LNCAP (cell line): ENCODE measurements around the gene ZNF430.

Source experiments
- TF ChIP-seq, protein P1 (sequence below): fragments of 450-650 bp; IDR thresholded peaks from 2 replicates; pipeline ENCODE4 v1.5.1; 2017; ENCODE audit warnings: mild to moderate bottlenecking

ZNF430 gene

DNA sequence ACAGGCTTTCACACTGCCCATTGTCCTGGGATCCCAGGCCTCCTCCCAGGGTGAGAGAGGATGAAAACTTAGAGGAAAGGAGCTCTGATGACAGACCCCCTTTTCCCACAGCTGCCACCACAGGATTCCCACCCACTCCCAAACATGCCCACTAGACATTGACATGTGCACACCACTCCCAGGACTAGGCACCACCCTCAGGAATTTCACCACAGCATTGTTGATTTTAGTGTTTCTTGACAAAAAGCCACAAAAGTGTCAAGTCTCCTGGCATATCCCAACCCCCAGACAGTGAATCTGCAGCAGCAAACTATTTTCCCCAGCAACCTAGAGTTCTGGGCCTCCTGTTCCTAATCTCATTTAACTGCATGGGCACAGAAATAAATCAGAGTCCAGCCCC, 71.7 kb downstream of the ZNF430 start:
- TF ChIP-seq, protein P1, sequence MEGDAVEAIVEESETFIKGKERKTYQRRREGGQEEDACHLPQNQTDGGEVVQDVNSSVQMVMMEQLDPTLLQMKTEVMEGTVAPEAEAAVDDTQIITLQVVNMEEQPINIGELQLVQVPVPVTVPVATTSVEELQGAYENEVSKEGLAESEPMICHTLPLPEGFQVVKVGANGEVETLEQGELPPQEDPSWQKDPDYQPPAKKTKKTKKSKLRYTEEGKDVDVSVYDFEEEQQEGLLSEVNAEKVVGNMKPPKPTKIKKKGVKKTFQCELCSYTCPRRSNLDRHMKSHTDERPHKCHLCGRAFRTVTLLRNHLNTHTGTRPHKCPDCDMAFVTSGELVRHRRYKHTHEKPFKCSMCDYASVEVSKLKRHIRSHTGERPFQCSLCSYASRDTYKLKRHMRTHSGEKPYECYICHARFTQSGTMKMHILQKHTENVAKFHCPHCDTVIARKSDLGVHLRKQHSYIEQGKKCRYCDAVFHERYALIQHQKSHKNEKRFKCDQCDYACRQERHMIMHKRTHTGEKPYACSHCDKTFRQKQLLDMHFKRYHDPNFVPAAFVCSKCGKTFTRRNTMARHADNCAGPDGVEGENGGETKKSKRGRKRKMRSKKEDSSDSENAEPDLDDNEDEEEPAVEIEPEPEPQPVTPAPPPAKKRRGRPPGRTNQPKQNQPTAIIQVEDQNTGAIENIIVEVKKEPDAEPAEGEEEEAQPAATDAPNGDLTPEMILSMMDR, result no peak

DNA sequence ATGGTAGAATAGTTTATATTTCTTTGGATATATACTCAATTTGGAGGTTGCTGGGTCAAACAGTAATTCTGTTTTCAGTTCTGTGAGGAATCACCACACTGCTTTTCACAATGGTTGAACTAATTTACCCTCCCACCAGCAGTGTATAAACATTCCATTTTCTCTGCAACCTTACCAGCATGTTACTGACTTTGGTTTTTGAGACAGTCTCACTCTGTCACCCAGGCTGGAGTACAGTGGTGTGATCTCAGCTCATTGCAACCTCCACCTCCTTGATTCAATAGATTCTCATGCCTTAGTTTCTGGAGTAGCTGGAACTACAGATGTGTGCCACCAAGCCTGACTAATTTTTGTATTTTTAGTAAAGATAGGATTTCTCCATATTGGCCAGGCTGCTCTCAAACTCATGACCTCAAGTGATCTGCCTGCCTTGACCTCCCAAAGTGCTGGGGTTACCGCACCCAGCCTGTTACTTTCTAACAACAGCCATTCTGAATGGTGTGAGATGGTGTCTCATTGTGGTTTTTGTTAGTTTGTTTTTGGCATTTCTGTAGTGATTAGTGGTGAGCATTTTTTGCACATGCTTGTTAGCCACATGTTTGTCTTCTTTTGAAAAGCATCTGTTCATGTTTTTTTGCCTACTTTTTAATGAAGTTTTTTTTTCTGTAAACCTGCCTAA, 74.0 kb downstream of the ZNF430 start:
- TF ChIP-seq, protein P1, result no peak

DNA sequence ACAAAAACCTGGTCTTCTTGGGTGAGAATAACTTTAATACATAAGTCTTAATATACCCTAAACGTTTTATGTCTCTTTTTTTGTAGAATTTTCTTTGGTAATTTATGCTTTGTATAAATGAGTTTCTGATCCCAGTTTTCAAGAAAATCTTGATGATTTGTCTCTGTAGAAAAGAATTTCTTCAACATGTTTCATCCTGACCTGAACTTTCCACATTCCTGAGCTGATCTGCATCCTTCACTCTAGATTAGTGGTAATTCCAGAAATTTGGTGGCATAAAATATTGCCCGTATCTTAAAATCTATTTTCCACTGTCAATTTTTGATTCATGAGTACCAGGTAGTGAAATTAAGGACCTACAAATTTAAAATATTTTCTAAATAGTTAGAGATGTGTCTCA, 77.8 kb downstream of the ZNF430 start:
- TF ChIP-seq, protein P1, result no peak

DNA sequence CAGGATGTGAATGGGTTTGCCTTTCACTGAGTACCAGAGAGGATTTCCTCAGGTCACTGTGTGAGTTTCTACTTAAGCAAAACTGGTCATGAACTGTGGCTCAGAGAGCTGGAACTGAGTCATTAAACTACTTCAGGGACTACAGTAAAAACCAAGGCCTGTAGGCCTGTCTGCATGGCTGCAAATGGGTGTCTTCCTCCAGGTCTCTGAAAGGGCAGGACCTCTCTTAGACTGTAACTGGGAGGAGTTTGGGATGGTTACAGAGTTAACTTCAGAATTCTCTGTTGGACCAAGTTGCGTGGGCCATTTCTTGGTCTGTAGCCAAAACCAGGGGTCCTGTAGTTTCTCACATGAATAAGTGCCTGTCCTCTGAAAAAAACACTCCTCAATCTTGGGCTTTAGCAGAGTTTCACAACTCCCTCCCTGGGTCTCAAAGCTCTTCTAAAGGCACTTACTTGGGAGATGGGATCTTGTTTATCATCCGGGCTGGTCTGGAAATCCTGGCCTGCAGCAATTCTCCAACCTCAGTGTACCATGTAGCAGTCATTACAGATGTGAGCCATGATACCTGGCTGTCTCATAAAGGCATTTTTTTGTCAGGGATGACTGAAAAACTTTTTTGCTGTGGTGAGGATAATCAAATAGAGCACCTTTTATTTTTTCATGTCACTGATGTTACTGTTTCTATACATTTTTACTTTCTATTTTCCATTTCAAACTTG, 81.2 kb downstream of the ZNF430 start:
- TF ChIP-seq, protein P1, result no peak

DNA sequence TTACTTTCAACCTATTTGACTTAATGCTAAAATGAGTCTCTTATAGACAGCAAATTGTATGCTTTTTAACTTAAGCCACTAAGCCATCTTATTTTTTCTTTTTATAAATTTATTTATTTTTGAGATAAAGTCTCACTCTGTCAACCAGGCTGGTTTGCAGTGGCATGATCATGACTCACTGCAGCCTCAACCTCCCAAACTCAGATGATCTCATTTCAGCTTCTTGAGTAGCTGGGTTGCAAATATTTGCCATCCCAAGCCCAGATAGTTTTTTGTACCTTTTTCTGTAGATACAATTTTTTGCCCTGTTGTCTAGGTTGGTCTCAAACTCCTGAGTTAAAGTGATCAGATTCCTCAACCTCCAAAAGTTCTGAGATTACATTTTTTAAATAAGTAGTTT, 88.7 kb downstream of the ZNF430 start:
- TF ChIP-seq, protein P1, result no peak
